Measurements from ENCODE around the gene TMC2.
"Not testable (repeated sequence)": the region's sequence is repeated elsewhere in the genome, so short reads cannot be mapped to it uniquely, and the experiment has no call there.

TMC2 gene

GRCh38 chr20:2658414-2659354 is 122.3 kb downstream of the TMC2 start:
- DNase-seq: no peak

- DNase-seq: no peak
Measured at GRCh38 chr20:2659547-2659946, 123.2 kb downstream of the TMC2 start.

- DNase-seq: no peak
Measured at GRCh38 chr20:2663364-2663886, 127.1 kb downstream of the TMC2 start.

GRCh38 chr20:2663887-2664719 is 127.7 kb downstream of the TMC2 start, which contains the start of gene IDH3B:
TSS of gene IDH3B (minus strand) at chr20:2664216. CDS start at chr20:2664188, 28 bp downstream.
- DNase-seq: peak; percentile 63 to 97 (median 89)

DNA sequence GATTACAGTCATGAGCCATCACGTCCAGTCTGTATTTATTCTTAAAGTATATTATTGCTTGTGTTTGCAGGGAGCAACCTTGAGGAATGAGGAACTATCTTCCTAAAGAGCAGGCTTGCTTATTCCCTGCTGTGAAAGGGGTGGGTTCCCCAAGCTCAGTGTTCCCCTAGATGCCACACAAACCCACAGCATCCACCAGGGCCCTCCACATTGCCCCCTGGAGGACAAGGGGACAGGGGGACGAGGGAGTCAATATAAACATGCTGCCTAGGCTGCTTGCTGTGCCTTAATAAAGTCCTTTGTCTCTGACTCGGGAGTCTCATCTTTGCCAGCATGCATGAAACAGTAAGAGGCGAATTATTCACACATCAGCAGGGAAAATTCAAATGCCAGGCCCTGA is 135.6 kb downstream of the TMC2 start:
- no peak for DNase-seq

DNA sequence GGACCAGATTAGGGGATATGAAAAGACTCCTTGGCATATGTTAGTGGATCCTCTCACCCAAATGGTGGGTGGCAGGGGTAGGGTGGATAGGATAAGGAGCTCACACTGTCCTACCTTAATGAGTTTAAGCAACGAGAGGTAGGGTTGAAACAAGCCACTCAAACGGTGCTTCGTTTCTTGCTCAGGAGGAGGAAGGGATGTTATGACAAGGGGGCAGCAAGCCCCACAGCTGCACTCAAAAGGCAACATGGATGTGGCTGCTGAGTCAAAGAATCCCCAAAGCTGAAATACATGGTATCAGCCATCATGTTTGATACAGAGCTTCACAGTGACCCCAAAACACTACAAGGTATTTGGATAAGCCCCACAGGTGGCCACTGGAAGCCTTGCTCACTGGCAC is 136.1 kb downstream of the TMC2 start:
- DNase-seq: no peak

DNA sequence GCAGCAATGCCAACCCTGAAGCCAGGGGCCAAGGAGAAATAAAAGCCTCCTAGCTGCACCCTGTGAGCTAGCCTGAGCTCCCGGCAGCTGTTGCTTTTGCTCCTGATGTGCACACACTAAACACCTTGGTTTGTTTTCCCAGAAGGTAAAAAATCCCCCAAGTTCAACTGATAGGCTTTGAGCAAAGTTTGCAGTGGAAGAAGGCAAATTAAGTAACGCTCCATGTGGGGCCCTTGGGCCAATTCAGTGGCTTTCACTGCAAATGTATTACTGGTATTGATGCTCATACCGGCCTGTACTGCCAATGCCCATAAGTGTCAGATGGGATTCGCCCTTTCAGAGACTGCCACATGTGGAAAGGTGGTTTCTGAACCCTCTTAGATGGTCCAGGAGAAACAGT is 137.1 kb downstream of the TMC2 start:
- DNase-seq: no peak

DNA sequence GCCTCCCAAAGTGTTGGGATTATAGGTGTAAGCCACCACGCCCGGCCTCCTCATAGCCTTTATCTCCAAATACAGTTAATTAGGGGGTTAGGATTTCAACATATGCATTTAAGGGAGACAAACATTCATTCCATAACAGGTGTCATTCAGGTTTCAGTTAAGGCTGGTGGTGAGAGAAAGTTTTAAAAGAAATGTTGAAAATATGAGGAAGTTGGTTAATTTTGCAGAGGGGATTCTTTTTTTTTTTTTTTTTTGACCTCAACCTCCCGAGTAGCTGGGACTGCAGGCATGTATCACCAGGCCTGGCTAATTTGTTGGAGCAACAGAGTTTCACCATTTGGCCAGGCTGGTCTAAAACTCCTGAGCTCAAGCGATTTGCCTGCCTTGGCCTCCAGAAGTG is 143.7 kb downstream of the TMC2 start:
- DNase-seq: no peak

DNA sequence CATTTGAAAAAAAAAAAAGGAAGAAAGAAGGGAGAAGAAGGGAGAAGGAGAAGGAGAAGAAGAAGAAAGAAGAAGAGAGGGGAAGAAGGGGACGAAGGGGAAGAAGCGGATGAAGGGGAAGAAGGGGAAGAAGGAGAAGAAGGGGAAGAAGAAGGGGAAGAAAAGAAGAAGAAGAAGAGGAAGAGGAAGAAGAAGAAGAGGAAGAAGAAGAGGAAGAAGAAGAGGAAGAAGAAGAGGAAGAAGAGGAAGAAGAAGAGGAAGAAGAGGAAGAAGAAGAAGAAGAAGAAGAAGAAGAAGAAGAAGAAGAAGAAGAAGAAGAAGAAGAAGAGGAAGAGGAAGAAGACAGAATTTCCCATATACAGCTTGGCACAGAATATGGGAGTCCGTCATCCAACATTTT is 145.7 kb downstream of the TMC2 start:
- not testable (repeated sequence) for DNase-seq

DNA sequence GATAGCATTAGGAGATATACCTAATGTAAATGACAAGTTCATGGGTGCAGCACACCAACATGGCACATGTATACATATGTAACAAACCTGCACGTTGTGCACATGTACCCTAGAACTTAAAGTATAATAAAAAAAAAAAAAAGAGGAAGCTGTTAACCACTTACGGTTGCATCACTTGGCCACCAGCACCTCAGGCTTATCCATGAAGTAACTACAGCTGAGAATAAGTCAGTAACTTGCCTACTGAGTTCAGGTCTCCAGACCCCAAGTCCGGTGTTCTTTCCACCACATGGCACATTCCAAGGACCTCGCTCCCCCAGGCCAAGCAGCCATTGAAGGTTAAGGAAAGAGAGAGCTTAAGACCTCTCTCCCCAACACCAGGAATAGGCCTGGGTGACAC is 148.4 kb downstream of the TMC2 start:
- DNase-seq: not testable (repeated sequence)

- DNase-seq: no peak
Measured at GRCh38 chr20:2687514-2687913, 151.1 kb downstream of the TMC2 start.

DNA sequence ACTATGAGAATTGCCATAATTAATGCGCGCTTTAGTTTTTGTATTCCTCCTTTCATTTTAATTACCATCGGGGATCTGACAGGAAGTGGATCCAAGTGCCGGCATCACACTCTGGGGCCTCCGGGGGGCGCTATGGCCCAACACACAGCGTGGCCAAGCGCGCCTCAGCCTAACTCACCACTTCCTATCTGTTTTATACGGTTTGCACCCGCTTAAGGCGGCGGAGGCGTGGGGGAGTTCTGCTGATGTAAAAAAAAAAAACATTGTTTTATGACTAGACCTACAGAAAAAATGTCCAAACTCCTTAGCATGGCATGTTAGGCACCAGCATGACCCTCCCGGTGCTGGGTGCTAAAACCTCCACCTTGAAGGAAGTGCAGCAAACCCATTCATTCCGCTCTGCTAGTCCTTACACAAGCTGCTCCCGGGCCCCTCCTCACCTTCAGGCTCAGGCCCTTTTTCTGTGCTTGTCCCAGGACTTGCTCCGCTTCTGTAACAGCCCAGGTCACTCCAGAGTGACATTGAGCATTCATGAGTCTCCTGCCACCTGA is 151.7 kb downstream of the TMC2 start:
- DNase-seq: peak in 27 of 51 donors; percentile 7 to 71 (median 34)

- no peak for DNase-seq
Measured at GRCh38 chr20:2690213-2690612, 153.8 kb downstream of the TMC2 start.

- DNase-seq: no peak
Measured at GRCh38 chr20:2690718-2691117, 154.3 kb downstream of the TMC2 start.

GRCh38 chr20:2691127-2691526 is 154.8 kb downstream of the TMC2 start:
- DNase-seq: no peak

Data from hypothalamus (tissue), 51 donors.